ENCODE results near the gene NFAT5. TPM values are rescaled to one million over a fixed set of nuclear protein-coding genes. Genes with fewer than 3 reads are reported as not detected.
"Not testable (repeated sequence)": the region's sequence is repeated elsewhere in the genome, so short reads cannot be mapped to it uniquely, and the experiment has no call there.

The NFAT5 gene
- total and polyA plus RNA-seq, 2 donors (not counting 3 experiments of a cell fraction or from before 2014, with no cell fraction given): 17.2 to 49.5 TPM

GRCh38 chr16:69561367-69561766, 4.4 kb upstream of the NFAT5 start:
- intact Hi-C loops (cut with micrococcal nuclease); H3K9me3 ChIP-seq (replicated peaks; ENCODE audit: control insufficient read depth, insufficient read depth, low read length); DNase-seq (ENCODE audit: low read depth, low spot score); H4K20me1 ChIP-seq (replicated peaks; ENCODE audit: control insufficient read depth, extremely low read depth, insufficient read depth, low read length); BruUV-seq (replicated peaks); H3K27me3 ChIP-seq (ENCODE audit: control insufficient read depth in 2 of 2, insufficient read depth in 2 of 2, low read length in 2 of 2); CTCF ChIA-PET; H3K4me2 ChIP-seq (ENCODE audit: insufficient read depth, low read length); H3K27ac ChIP-seq (ENCODE audit: insufficient read depth, low read depth, low read length); H3K4me3 ChIP-seq (replicated peaks in 1 of 3; ENCODE audit: insufficient read depth in 1 of 3, low read depth in 1 of 3, low read length in 3 of 3); H3K79me2 ChIP-seq (ENCODE audit: control insufficient read depth, insufficient read depth, low read length); FAIRE-seq; H2AFZ ChIP-seq (ENCODE audit: low read depth, low read length); dilution Hi-C loops (cut with MboI; ENCODE audit: extremely low pct_ligation_motif_present, low sequenced_read_pairs); H3K9ac ChIP-seq (replicated peaks; ENCODE audit: extremely low read depth, insufficient read depth, low read length); H3K36me3 ChIP-seq (ENCODE audit: control insufficient read depth in 2 of 2, extremely low read depth in 1 of 2, insufficient read depth in 2 of 2, low read length in 2 of 2); H3K9me1 ChIP-seq (replicated peaks; ENCODE audit: control insufficient read depth, extremely low read depth, insufficient read depth, low read length): not testable (repeated sequence)
- POLR2A ChIA-PET: interaction anchor here (0.6 kb wide), 1 partner anchor 14 kb away, joined by 3 read pairs; no protein-coding TSS in a partner anchor
- H3K4me1 ChIP-seq (ENCODE audit: control insufficient read depth, extremely low read depth, insufficient read depth, low read length): peaks cover 16% of the 10 kb centered on the region

DNA sequence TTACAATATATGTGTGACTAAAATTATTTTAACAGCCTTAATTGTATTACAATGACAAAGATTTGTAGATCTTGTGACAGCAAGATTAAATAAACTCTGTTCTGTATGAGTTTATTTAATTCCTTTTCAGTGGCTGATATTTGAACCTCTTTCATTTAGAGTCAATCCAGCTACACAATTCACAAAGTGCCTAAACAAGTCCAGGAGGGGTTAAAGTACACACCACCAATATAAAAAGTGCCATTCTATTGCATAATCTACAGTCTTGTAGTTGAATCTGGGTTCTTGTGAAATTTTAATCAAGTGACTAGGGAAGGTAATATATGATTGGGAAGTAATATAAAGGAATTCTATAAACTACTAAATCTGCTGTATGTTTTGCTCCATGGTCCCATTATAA, 3.9 kb upstream of the NFAT5 start:
- H3K4me1 ChIP-seq (ENCODE audit: control insufficient read depth, extremely low read depth, insufficient read depth, low read length): peaks cover 16% of the 10 kb centered on the region
- intact Hi-C loops (cut with micrococcal nuclease): no loop called here
- no peak overlapping the region for H3K9ac ChIP-seq (replicated peaks; ENCODE audit: extremely low read depth, insufficient read depth, low read length)
- peaks cover 8% of the 10 kb centered on the region for H3K79me2 ChIP-seq (ENCODE audit: control insufficient read depth, insufficient read depth, low read length)
- H3K9me3 ChIP-seq (replicated peaks; ENCODE audit: control insufficient read depth, insufficient read depth, low read length): no peaks in the 10 kb centered on the region
- no peaks in the 10 kb centered on the region for H4K20me1 ChIP-seq (replicated peaks; ENCODE audit: control insufficient read depth, extremely low read depth, insufficient read depth, low read length)
- ChIA-PET CTCF (no interaction called here), POLR2A (no interaction called here)
- DNase-seq (ENCODE audit: low read depth, low spot score) (no peak), FAIRE-seq (no peak)
- H3K4me3 ChIP-seq (replicated peaks in 1 of 3; ENCODE audit: insufficient read depth in 1 of 3, low read depth in 1 of 3, low read length in 3 of 3): no peak overlapping the region
- no peaks in the 10 kb centered on the region for H3K36me3 ChIP-seq (ENCODE audit: control insufficient read depth in 2 of 2, extremely low read depth in 1 of 2, insufficient read depth in 2 of 2, low read length in 2 of 2)
- BruUV-seq (replicated peaks): no TSS peak
- dilution Hi-C loops (cut with MboI; ENCODE audit: extremely low pct_ligation_motif_present, low sequenced_read_pairs): no loop called here
- no peak overlapping the region for H2AFZ ChIP-seq (ENCODE audit: low read depth, low read length)
- TF ChIP-seq MYC (IDR thresholded peaks at IDR 0.05; ENCODE audit: low read depth, low read length) (no peak), POLR2A (IDR thresholded peaks at IDR 0.05; ENCODE audit: low read depth, low read length) (no peak), CTCF (IDR thresholded peaks at IDR 0.05; ENCODE audit: extremely low read depth in 1 of 2, insufficient read depth in 1 of 2, low read depth in 1 of 2, low read length in 2 of 2) (no peak), JUN (IDR thresholded peaks at IDR 0.05; ENCODE audit: borderline replicate concordance, insufficient read depth, insufficient read length, low read depth) (no peak), POLR2AphosphoS5 (IDR thresholded peaks at IDR 0.05; ENCODE audit: insufficient read depth, low read depth, low read length) (no peak), FOS (IDR thresholded peaks at IDR 0.05; ENCODE audit: borderline replicate concordance, insufficient read depth, low read length) (no peak)
- TF ChIP-seq, protein P1, sequence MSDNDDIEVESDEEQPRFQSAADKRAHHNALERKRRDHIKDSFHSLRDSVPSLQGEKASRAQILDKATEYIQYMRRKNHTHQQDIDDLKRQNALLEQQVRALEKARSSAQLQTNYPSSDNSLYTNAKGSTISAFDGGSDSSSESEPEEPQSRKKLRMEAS (IDR thresholded peaks at IDR 0.05; ENCODE audit: insufficient read depth, insufficient read length): no peak
- H3K27ac ChIP-seq (ENCODE audit: insufficient read depth, low read depth, low read length): no peak overlapping the region
- no peak overlapping the region for H3K4me2 ChIP-seq (ENCODE audit: insufficient read depth, low read length)
- no peaks in the 10 kb centered on the region for H3K27me3 ChIP-seq (ENCODE audit: control insufficient read depth in 2 of 2, insufficient read depth in 2 of 2, low read length in 2 of 2)
- H3K9me1 ChIP-seq (replicated peaks; ENCODE audit: control insufficient read depth, extremely low read depth, insufficient read depth, low read length): no peaks in the 10 kb centered on the region

Data from endothelial cell of umbilical vein (primary cell).